CD4-positive, alpha-beta T cell (primary cell): ENCODE measurements around the gene NANS. TPM values are rescaled to one million over a fixed set of nuclear protein-coding genes. Genes with fewer than 3 reads are reported as not detected.

Source experiments
- ATAC-seq: fragments of 200-7000 bp; cut with Tn5 transposase; one replicate; pipeline ENCODE4 v1.10.0; 2022; ENCODE audit warnings: mild to moderate bottlenecking; ENCODE audit not compliant: poor library complexity
- CTCF ChIA-PET: fragments of 350-600 bp; sonication (Branson Sonifier 250); formaldehyde crosslinking; loops from one replicate; lab custom pipeline; 2021; ENCODE audit warnings: antibody characterized with exemption, inconsistent platforms; lab: Charles Lee
- POLR2A ChIA-PET: fragments of 350-600 bp; sonication (Branson Sonifier 250); formaldehyde crosslinking; loops from one replicate; lab custom pipeline; 2021; ENCODE audit warnings: antibody characterized with exemption, inconsistent platforms; lab: Charles Lee
- DNase-seq, 14 experiments: peaks; one replicate each; pipeline ENCODE4 v3.0.0-alpha.2; 2013 to 2020; ENCODE audit warnings: mixed read lengths in 2 of 14
- H3K27ac ChIP-seq, 2 donors: one replicate each; pipeline versions ENCODE4 v1.5.1 to v1.7.0; 2013; ENCODE audit warnings: low read length in 2 of 2, low read depth in 1 of 2, mild to moderate bottlenecking in 1 of 2
- H3K27me3 ChIP-seq, 2 experiments: 1 replicate in 1 of 2; 2 replicates in 1 of 2; pipeline versions ENCODE4 v1.6.1 to v1.7.0; 2013; ENCODE audit warnings: low read length in 2 of 2, control low read depth in 1 of 2, mild to moderate bottlenecking in 1 of 2, moderate library complexity in 1 of 2; ENCODE audit not compliant: insufficient read depth in 2 of 2, control insufficient read depth in 1 of 2
- H3K36me3 ChIP-seq: one replicate; pipeline ENCODE4 v1.6.1; 2013; ENCODE audit warnings: low read length, control low read depth; ENCODE audit not compliant: insufficient read depth
- H3K4me1 ChIP-seq: one replicate; pipeline ENCODE4 v1.6.1; 2013; ENCODE audit warnings: low read length, control low read depth; ENCODE audit not compliant: insufficient read depth
- H3K4me3 ChIP-seq: one replicate; pipeline ENCODE4 v1.5.1; 2013; ENCODE audit warnings: mild to moderate bottlenecking, low read length, moderate library complexity
- H3K9me3 ChIP-seq, 2 experiments: 1 replicate in 1 of 2; 2 replicates in 1 of 2; pipeline versions ENCODE4 v1.6.1 to v1.7.0; 2013; ENCODE audit warnings: low read length in 2 of 2, mild to moderate bottlenecking in 2 of 2, control low read depth in 1 of 2, moderate library complexity in 1 of 2; ENCODE audit not compliant: control insufficient read depth in 1 of 2, insufficient read depth in 1 of 2
- H3K27ac Mint-ChIP-seq: one replicate; pipeline ENCODE4 v1.8.0; 2020; ENCODE audit warnings: mixed read lengths
- H3K27me3 Mint-ChIP-seq: one replicate; pipeline ENCODE4 v1.8.0; 2021; ENCODE audit warnings: mixed read lengths
- H3K36me3 Mint-ChIP-seq: one replicate; pipeline ENCODE4 v1.8.0; 2021; ENCODE audit warnings: low read depth, mixed read lengths
- H3K4me1 Mint-ChIP-seq: one replicate; pipeline ENCODE4 v1.8.0; 2021; ENCODE audit warnings: low read depth, mixed read lengths
- H3K4me3 Mint-ChIP-seq: one replicate; pipeline ENCODE4 v1.8.0; 2020; ENCODE audit warnings: mild to moderate bottlenecking, mixed read lengths
- H3K9me3 Mint-ChIP-seq: one replicate; pipeline ENCODE4 v1.8.0; 2020; ENCODE audit warnings: mixed read lengths
- intact Hi-C, 2 experiments: fragments of 100-400 bp; cut with DNase I in 1 of 2; cut with micrococcal nuclease in 1 of 2; formaldehyde crosslinking; loops; one replicate each; pipeline versions ENCODE4 v1.15.1 to v1.9.0; 2023 to 2025; cut with DNase I, micrococcal nuclease
- total RNA-seq, 174 experiments: library from RNA in 2 of 174; stranded (reverse) in 2 of 174; gene quantifications; one replicate each; pipeline ENCODE4 v1.2.3 and lab custom pipeline; 2021 to 2026
- TF ChIP-seq, protein P1 (sequence below): fragments of 200-600 bp; IDR thresholded peaks from one replicate; pipeline ENCODE4 v1.8.0; 2022; ENCODE audit warnings: antibody characterized with exemption, mild to moderate bottlenecking

The NANS gene
- total RNA-seq, 2 experiments from 2014 or later, result 70.5 to 74.0 TPM

DNA sequence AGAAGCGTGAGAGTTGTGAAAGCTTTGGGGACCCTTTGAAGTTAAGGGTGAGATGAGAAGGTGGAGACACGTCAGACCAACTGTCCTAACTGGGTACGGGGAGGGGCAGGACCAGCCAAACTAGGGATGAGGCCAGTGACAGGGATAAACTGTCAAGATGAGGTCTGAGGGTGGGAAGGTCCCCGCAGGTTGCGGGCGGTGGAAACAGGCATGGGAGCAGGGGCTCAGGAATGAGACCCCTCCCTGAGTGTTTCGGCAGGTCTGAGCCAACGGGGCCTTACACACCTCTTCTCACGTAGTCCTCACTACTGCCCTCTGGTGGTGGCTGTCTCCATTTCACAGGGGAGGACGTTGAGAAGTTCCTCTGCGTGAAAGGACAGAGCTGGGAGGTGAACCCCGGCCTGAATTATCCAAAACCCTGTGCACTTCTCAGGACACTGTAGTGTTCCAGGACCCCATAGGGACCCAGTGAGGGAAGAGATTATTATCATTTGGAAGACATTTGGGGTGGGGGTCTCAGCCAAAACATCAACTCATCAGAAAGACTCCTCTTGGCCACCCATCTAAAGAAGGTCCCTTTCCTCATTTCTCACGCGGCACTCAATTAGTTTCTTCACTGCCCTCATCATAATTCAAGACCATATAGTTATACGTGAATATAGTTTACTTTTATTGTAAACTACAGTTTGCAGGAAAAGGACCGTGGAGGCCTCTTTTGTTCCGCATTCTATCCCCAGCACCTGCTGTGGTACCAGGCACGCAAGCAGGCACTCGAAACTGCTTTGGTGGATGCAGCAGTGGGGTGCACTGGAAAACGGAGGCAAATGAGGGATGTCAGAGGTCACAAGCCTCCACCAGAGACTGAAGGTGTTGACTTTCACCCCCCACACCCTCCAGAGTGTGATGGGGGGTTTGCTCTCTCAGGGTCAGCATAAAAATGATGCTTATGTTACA lies 21.7 kb upstream of the NANS start:
- no peaks in the 10 kb centered on the region for H3K36me3 Mint-ChIP-seq
- ATAC-seq, result peak; percentile 99
- POLR2A ChIA-PET, result interaction anchor here (0.9 to 2.0 kb wide), 5 partner anchors 11 to 112 kb away, joined by 3 to 13 read pairs (median 4); partner anchors contain the start of genes ANP32B and TRMO
- no peak overlapping the region for H3K4me3 Mint-ChIP-seq
- Histone ChIP-seq H3K36me3 (no peaks in the 10 kb centered on the region), H3K27me3 (no peaks in the 10 kb centered on the region), H3K4me3 (no peak overlapping the region), H3K4me1 (peaks cover 6% of the 10 kb centered on the region), H3K27ac (no peak overlapping the region), H3K9me3 (no peaks in the 10 kb centered on the region)
- TF ChIP-seq, protein P1, sequence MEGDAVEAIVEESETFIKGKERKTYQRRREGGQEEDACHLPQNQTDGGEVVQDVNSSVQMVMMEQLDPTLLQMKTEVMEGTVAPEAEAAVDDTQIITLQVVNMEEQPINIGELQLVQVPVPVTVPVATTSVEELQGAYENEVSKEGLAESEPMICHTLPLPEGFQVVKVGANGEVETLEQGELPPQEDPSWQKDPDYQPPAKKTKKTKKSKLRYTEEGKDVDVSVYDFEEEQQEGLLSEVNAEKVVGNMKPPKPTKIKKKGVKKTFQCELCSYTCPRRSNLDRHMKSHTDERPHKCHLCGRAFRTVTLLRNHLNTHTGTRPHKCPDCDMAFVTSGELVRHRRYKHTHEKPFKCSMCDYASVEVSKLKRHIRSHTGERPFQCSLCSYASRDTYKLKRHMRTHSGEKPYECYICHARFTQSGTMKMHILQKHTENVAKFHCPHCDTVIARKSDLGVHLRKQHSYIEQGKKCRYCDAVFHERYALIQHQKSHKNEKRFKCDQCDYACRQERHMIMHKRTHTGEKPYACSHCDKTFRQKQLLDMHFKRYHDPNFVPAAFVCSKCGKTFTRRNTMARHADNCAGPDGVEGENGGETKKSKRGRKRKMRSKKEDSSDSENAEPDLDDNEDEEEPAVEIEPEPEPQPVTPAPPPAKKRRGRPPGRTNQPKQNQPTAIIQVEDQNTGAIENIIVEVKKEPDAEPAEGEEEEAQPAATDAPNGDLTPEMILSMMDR, result peak; percentile 86
- H3K27ac Mint-ChIP-seq, result no peak overlapping the region
- intact Hi-C loops, result loop anchor here (1.0 to 10.0 kb wide), 7 partner anchors 48 to 324 kb away; no protein-coding TSS in a partner anchor
- CTCF ChIA-PET, result interaction anchor here (0.6 to 2.0 kb wide), 19 partner anchors 10 to 230 kb away, joined by 3 to 13 read pairs (median 4); partner anchors contain the start of genes ANP32B, HEMGN, NANS and TRMO
- peak; percentile 82 to 97 (median 92) for DNase-seq
- no peaks in the 10 kb centered on the region for H3K9me3 Mint-ChIP-seq
- H3K27me3 Mint-ChIP-seq, result no peaks in the 10 kb centered on the region
- H3K4me1 Mint-ChIP-seq, result peaks cover 5% of the 10 kb centered on the region

DNA sequence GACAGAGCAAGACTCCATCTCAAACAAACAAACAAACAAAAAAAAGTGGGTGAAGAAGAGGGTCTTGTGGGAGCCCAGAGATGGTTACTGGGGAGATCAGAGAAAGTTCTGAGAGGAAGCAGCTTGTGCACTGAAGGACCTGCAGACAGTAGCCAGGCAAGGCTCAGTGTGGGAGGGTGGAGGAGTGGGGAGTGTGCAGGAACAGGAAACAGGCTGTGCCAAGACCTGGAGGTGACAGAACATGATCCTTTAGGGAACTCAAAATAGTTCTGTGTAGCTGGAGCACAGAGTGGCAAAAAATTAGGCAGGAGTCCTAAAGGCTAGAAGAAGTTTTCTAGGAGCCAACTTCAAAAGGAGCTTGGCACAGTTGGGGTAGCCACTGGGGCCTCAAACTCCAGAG lies 19.2 kb upstream of the NANS start:
- H3K9me3 ChIP-seq, result no peaks in the 10 kb centered on the region
- TF ChIP-seq, protein P1, result no peak
- DNase-seq (no peak), ATAC-seq (no peak)
- no peak overlapping the region for H3K27ac ChIP-seq
- Mint-ChIP-seq H3K4me3 (no peak overlapping the region), H3K36me3 (no peaks in the 10 kb centered on the region), H3K4me1 (peaks cover 5% of the 10 kb centered on the region), H3K27me3 (no peaks in the 10 kb centered on the region), H3K9me3 (no peaks in the 10 kb centered on the region), H3K27ac (no peak overlapping the region)
- CTCF ChIA-PET, result interaction anchor here (1.0 kb wide), 1 partner anchor 82 kb away, joined by 3 read pairs; no protein-coding TSS in a partner anchor
- peaks cover 6% of the 10 kb centered on the region for H3K4me1 ChIP-seq
- no peak overlapping the region for H3K4me3 ChIP-seq
- intact Hi-C loops, result loop anchor here in 1 of 2 experiments (10.0 kb wide), 1 partner anchor 233 kb away; no protein-coding TSS in a partner anchor
- H3K36me3 ChIP-seq, result no peaks in the 10 kb centered on the region
- POLR2A ChIA-PET, result interaction anchor here (1.1 to 1.9 kb wide), 2 partner anchors 50 to 114 kb away, joined by 3 to 7 read pairs; partner anchors contain the start of gene TRMO
- no peaks in the 10 kb centered on the region for H3K27me3 ChIP-seq

DNA sequence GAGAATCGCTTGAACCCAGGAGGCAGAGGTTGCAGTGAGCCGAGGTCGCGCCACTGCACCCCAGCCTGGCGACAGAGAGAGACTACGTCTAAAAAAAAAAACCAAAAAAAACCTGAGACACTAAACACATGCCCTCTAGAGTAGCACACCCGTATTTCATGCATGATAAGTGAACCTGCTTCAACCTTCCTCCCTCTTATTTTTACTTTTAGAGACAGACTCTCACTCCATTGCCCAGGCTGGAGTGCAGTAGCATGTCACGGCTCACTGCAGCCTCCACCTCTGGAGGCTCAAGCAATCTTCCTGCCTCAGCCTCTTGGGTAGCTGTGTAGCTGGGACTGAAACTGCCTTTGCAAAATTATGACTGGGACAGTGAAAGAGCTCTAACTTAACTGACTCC lies 17.6 kb upstream of the NANS start:
- Mint-ChIP-seq H3K4me3 (no peak overlapping the region), H3K4me1 (peaks cover 5% of the 10 kb centered on the region), H3K9me3 (no peaks in the 10 kb centered on the region), H3K27me3 (no peaks in the 10 kb centered on the region), H3K36me3 (no peaks in the 10 kb centered on the region), H3K27ac (no peak overlapping the region)
- Histone ChIP-seq H3K4me3 (no peak overlapping the region), H3K36me3 (no peaks in the 10 kb centered on the region), H3K9me3 (no peaks in the 10 kb centered on the region), H3K27ac (no peak overlapping the region), H3K27me3 (no peaks in the 10 kb centered on the region), H3K4me1 (peaks cover 6% of the 10 kb centered on the region)
- ChIA-PET CTCF (no interaction called here), POLR2A (interaction anchor here (1.5 to 1.9 kb wide), 2 partner anchors 18 to 116 kb away, joined by 5 to 7 read pairs; partner anchors contain the start of genes NANS and TRMO)
- intact Hi-C loops, result loop anchor here in 1 of 2 experiments (10.0 kb wide), 1 partner anchor 234 kb away; no protein-coding TSS in a partner anchor
- ATAC-seq (no peak), DNase-seq (no peak)
- TF ChIP-seq, protein P1, result no peak
